Mesendoderm (in vitro differentiated cells): ENCODE measurements around the gene NLE1.
"Not testable (repeated sequence)": the region's sequence is repeated elsewhere in the genome, so short reads cannot be mapped to it uniquely, and the experiment has no call there.

Experiments used
- DNase-seq: peaks from one replicate; pipeline ENCODE4 v3.0.0; 2013
- H2AK5ac ChIP-seq: 2 replicates; pipeline ENCODE4 v1.6.1; 2013; ENCODE audit warnings: low read length, inconsistent platforms
- H2BK120ac ChIP-seq: 2 replicates; pipeline ENCODE4 v1.6.1; 2013; ENCODE audit warnings: low read depth, mild to moderate bottlenecking, low read length, moderate library complexity, mixed read lengths
- H2BK15ac ChIP-seq: replicated peaks from 2 replicates; pipeline ENCODE4 v1.6.1; 2013; ENCODE audit warnings: low read depth, mild to moderate bottlenecking, moderate library complexity
- H2BK5ac ChIP-seq: 2 replicates; pipeline ENCODE4 v1.6.1; 2013; ENCODE audit warnings: low read length, inconsistent platforms
- H3K18ac ChIP-seq: 2 replicates; pipeline ENCODE4 v1.6.1; 2013; ENCODE audit warnings: mild to moderate bottlenecking, low read length, mixed read lengths
- H3K23ac ChIP-seq: one replicate; pipeline ENCODE4 v1.6.1; 2013; ENCODE audit warnings: low read length
- H3K27ac ChIP-seq: 2 replicates; pipeline ENCODE4 v1.5.1; 2013; ENCODE audit warnings: low read depth, mild to moderate bottlenecking, inconsistent platforms, low read length, moderate library complexity
- H3K27me3 ChIP-seq: 2 replicates; pipeline ENCODE4 v1.6.1; 2013; ENCODE audit warnings: low read length, control low read depth, mild to moderate bottlenecking, inconsistent platforms; ENCODE audit not compliant: insufficient read depth, poor library complexity
- H3K36me3 ChIP-seq: 2 replicates; pipeline ENCODE4 v1.6.1; 2013; ENCODE audit warnings: low read length, inconsistent platforms; ENCODE audit not compliant: control insufficient read depth, insufficient read depth
- H3K4ac ChIP-seq: one replicate; pipeline ENCODE4 v1.6.1; 2013; ENCODE audit warnings: low read depth, mild to moderate bottlenecking, low read length, moderate library complexity
- H3K4me1 ChIP-seq: 2 replicates; pipeline ENCODE4 v1.6.1; 2013; ENCODE audit warnings: low read depth, low read length, inconsistent platforms; ENCODE audit not compliant: control insufficient read depth
- H3K4me2 ChIP-seq: 2 replicates; pipeline ENCODE4 v1.6.1; 2013; ENCODE audit warnings: low read length
- H3K4me3 ChIP-seq: 2 replicates; pipeline ENCODE4 v1.5.1; 2013; ENCODE audit warnings: mild to moderate bottlenecking, low read length
- H3K56ac ChIP-seq: one replicate; pipeline ENCODE4 v1.6.1; 2013; ENCODE audit warnings: low read length
- H3K79me1 ChIP-seq: 2 replicates; pipeline ENCODE4 v1.6.1; 2013; ENCODE audit warnings: low read length, inconsistent platforms
- H3K79me2 ChIP-seq: 2 replicates; pipeline ENCODE4 v1.6.1; 2013; ENCODE audit warnings: mild to moderate bottlenecking, low read length; ENCODE audit not compliant: control insufficient read depth, insufficient read depth
- H3K9ac ChIP-seq: 2 replicates; pipeline ENCODE4 v1.6.1; 2013; ENCODE audit warnings: low read length, inconsistent platforms
- H4K5ac ChIP-seq: one replicate; pipeline ENCODE4 v1.6.1; 2013; ENCODE audit warnings: low read length
- H4K8ac ChIP-seq: one replicate; pipeline ENCODE4 v1.6.1; 2013; ENCODE audit warnings: low read depth, mild to moderate bottlenecking, control low read depth, low read length, moderate library complexity
- WGBS: extraction: QIAGEN DNeasy Blood & Tissue Kit; methylation state at CpG from one replicate; pipeline ENCODE4 v1.1.7; 2013; ENCODE audit warnings: low lambda C conversion rate, missing lambda C conversion rate; ENCODE audit not compliant: insufficient coverage; ENCODE audit errors: extremely low coverage; 5-methylcytosine and 5-hydroxymethylcytosine counted together

The NLE1 gene

GRCh38 chr17:35174835-35175334 lies 32.8 kb upstream of the NLE1 start:
- DNase-seq = no peak
- no peak overlapping the region for H2BK5ac ChIP-seq
- H3K18ac ChIP-seq = no peak overlapping the region
- no peaks in the 10 kb centered on the region for H3K4me1 ChIP-seq
- H3K27ac ChIP-seq = no peak overlapping the region
- H3K36me3 ChIP-seq = no peaks in the 10 kb centered on the region
- no peak overlapping the region for H2BK15ac ChIP-seq
- H3K27me3 ChIP-seq = no peaks in the 10 kb centered on the region
- H3K56ac ChIP-seq = no peak overlapping the region
- no peak overlapping the region for H4K8ac ChIP-seq
- no peak overlapping the region for H3K9ac ChIP-seq
- H3K4ac ChIP-seq = no peak overlapping the region
- no peak overlapping the region for H2BK120ac ChIP-seq
- 100% methylated on average over 1 of the region's 2 CpGs for WGBS
- H4K5ac ChIP-seq = no peak overlapping the region
- H3K4me2 ChIP-seq = no peak overlapping the region
- no peaks in the 10 kb centered on the region for H3K79me2 ChIP-seq
- no peak overlapping the region for H3K4me3 ChIP-seq
- no peak overlapping the region for H2AK5ac ChIP-seq
- H3K23ac ChIP-seq = no peak overlapping the region
- H3K79me1 ChIP-seq = no peaks in the 10 kb centered on the region

DNA sequence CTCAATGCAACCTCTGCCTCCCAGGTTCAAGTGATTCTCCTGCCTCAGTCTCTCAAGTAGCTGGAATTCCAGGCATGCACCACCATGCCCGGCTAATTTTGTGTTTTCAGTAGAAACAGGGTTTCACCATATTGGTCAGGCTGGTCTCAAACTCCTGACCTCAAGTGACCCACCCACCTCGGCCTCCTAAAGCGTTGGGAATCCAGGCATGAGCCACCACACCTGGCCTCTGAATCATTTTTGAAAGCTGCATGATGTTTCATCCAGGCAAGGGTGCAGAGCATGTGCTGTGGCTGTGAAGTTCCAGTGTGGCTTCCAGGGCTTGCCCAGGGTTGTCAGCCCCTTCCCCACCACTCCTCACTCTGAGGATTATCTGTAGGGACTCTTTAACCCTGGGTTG lies 30.2 kb upstream of the NLE1 start:
- not testable (repeated sequence) for DNase-seq, H3K4ac ChIP-seq, H3K56ac ChIP-seq, H3K27ac ChIP-seq, H2AK5ac ChIP-seq, H3K27me3 ChIP-seq, H3K9ac ChIP-seq, H3K4me3 ChIP-seq, H3K4me2 ChIP-seq, H4K8ac ChIP-seq, H2BK15ac ChIP-seq, H3K4me1 ChIP-seq, H2BK120ac ChIP-seq, H3K79me2 ChIP-seq, H3K36me3 ChIP-seq, H3K18ac ChIP-seq, H3K79me1 ChIP-seq, H3K23ac ChIP-seq, H4K5ac ChIP-seq, H2BK5ac ChIP-seq
- WGBS = no CpG with 5 or more reads among the region's 3 CpGs

DNA sequence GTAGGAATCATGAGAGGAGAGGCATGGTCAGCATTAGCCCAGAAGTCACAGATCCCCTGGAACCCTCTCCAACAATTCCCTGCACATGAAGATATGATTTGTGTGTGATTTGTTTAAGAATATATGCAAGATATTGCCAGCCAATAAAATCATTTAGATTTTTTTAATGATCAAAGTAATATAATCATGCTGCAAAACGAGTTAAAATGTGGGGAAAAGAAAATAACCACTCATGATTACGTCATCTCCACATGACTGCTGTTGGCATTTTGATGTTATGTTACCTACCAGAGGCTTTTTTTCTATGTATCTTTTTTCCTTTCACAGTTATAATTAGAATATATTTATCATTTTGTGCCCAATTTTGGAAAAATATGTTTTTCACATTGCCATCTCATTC lies 29.7 kb upstream of the NLE1 start:
- H3K56ac ChIP-seq = no peak overlapping the region
- H3K18ac ChIP-seq = no peak overlapping the region
- no peak overlapping the region for H4K8ac ChIP-seq
- H3K4ac ChIP-seq = no peak overlapping the region
- H3K4me2 ChIP-seq = no peak overlapping the region
- no peak for DNase-seq
- H3K23ac ChIP-seq = no peak overlapping the region
- H2AK5ac ChIP-seq = no peak overlapping the region
- H2BK5ac ChIP-seq = no peak overlapping the region
- H3K27me3 ChIP-seq = no peaks in the 10 kb centered on the region
- H3K4me3 ChIP-seq = no peak overlapping the region
- no peak overlapping the region for H2BK120ac ChIP-seq
- WGBS = no CpG with 5 or more reads among the region's 2 CpGs
- H3K4me1 ChIP-seq = no peaks in the 10 kb centered on the region
- no peak overlapping the region for H4K5ac ChIP-seq
- H3K36me3 ChIP-seq = no peaks in the 10 kb centered on the region
- H2BK15ac ChIP-seq = no peak overlapping the region
- H3K79me2 ChIP-seq = no peaks in the 10 kb centered on the region
- no peak overlapping the region for H3K9ac ChIP-seq
- H3K27ac ChIP-seq = no peak overlapping the region
- no peaks in the 10 kb centered on the region for H3K79me1 ChIP-seq

GRCh38 chr17:35170968-35171771 lies 29.1 kb upstream of the NLE1 start:
- no peak for DNase-seq
- no peak overlapping the region for H4K8ac ChIP-seq
- no peaks in the 10 kb centered on the region for H3K79me1 ChIP-seq
- H3K56ac ChIP-seq = peak overlapping the region; percentile 25
- H2BK5ac ChIP-seq = no peak overlapping the region
- no peaks in the 10 kb centered on the region for H3K79me2 ChIP-seq
- no CpG with 5 or more reads among the region's 18 CpGs for WGBS
- H3K23ac ChIP-seq = no peak overlapping the region
- no peak overlapping the region for H3K18ac ChIP-seq
- no peak overlapping the region for H3K9ac ChIP-seq
- no peak overlapping the region for H2BK120ac ChIP-seq
- H3K4me3 ChIP-seq = no peak overlapping the region
- H2AK5ac ChIP-seq = no peak overlapping the region
- H3K4me1 ChIP-seq = no peaks in the 10 kb centered on the region
- no peak overlapping the region for H4K5ac ChIP-seq
- H3K27me3 ChIP-seq = no peaks in the 10 kb centered on the region
- no peak overlapping the region for H3K4me2 ChIP-seq
- H3K4ac ChIP-seq = no peak overlapping the region
- no peak overlapping the region for H2BK15ac ChIP-seq
- no peaks in the 10 kb centered on the region for H3K36me3 ChIP-seq
- H3K27ac ChIP-seq = no peak overlapping the region

- no peak overlapping the region for H3K23ac ChIP-seq
- no peaks in the 10 kb centered on the region for H3K79me1 ChIP-seq
- no peak for DNase-seq
- H3K27ac ChIP-seq = no peak overlapping the region
- H3K56ac ChIP-seq = no peak overlapping the region
- no peak overlapping the region for H4K8ac ChIP-seq
- no peaks in the 10 kb centered on the region for H3K36me3 ChIP-seq
- H3K79me2 ChIP-seq = no peaks in the 10 kb centered on the region
- H3K4me2 ChIP-seq = no peak overlapping the region
- no peak overlapping the region for H2AK5ac ChIP-seq
- no peak overlapping the region for H2BK5ac ChIP-seq
- no peak overlapping the region for H2BK120ac ChIP-seq
- no peaks in the 10 kb centered on the region for H3K4me1 ChIP-seq
- H4K5ac ChIP-seq = no peak overlapping the region
- H3K9ac ChIP-seq = no peak overlapping the region
- no peak overlapping the region for H3K18ac ChIP-seq
- H3K27me3 ChIP-seq = no peaks in the 10 kb centered on the region
- no peak overlapping the region for H3K4ac ChIP-seq
- no peak overlapping the region for H3K4me3 ChIP-seq
- H2BK15ac ChIP-seq = no peak overlapping the region
- WGBS = no CpG with 5 or more reads among the region's 17 CpGs
Observed at GRCh38 chr17:35169835-35170363, 27.8 kb upstream of the NLE1 start.
